ENCODE measurements around the gene PTPRG. TPM values are rescaled to one million over a fixed set of nuclear protein-coding genes. Genes with fewer than 3 reads are reported as not detected.
A peak's percentile ranks its signal among the peaks of the same experiment; 100 is the strongest.

The PTPRG gene
- total RNA-seq, 4 donors from 2014 or later, result 33.5 to 56.6 (median 46.9) TPM

DNA sequence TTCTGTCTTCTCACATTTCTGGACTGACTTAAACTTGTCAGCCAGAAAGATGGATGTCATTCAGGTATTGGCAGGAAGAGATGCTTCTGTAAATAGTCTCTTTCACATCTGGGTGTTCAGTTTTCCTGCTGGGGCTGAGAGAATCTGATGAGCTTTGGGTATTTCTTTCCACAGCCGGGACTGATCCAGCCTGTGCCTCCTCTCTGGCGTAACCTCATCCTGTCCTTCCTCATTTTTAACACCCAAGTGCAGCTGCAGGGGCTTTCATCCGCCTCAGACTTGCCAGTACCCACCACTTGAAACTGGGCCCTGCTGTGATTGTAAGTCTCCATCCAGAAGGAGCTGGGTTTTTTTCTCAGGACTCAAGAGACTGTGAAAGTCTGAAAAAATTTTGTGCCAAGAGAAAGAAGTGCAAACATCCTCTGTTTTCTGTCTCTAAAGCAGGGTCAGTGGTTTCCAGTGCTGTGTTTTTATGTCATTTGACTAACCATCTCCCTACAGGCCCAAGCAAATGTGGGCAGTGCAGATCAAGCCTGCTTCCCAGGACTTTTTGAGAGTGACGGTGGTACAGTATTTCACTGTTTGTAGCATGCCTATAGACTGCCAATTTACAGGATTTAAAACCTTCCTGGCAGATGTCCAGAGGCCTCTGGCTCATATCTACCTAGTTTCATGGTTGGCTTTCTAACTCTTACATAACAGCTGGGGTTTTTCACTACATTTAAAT is 342.7 kb downstream of the PTPRG start:
- Histone ChIP-seq H3K27ac (peak overlapping the region in 2 of 4 donors; percentile 22 to 50), H3K4me1 (peaks cover 0 to 13% (median 0%) of the 10 kb centered on the region in 4 donors), H3K4me3 (no peak overlapping the region), H3K27me3 (no peaks in the 10 kb centered on the region), H3K9me3 (no peaks in the 10 kb centered on the region), H3K36me3 (no peaks in the 10 kb centered on the region)
- peak in 1 of 3 donors; percentile 51 for DNase-seq
- TF ChIP-seq POLR2A (IDR thresholded peaks at IDR 0.05), result no peak
- no peak for TF ChIP-seq CTCF (IDR thresholded peaks at IDR 0.05)

DNA sequence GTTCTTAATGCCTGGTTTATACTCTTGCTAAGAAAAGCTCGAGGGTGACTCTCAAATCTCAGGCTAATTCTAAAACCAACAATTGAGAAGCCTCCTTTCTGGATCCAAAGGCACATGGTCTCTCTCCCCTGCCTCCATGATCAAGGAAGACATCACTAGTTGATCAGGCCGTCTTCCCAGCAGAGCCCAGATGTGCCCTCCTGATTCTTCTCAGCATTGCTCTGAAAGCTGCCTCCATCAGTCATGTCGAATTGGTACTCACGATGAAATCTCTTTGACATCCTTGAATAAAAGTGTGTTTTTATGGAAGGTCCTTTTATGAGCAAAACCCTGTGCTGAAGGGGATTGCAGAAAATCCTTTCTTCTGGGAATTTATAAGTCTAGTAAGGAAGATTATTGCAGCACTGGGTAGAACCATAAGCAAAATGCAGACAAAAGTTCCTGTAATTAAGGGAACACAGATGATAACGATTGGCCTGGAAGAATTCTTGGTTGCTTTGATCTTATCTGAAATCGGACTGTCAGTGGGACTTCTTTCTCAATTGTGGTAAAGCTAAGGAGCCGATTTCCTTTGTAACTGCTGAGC is 345.9 kb downstream of the PTPRG start:
- H3K27me3 ChIP-seq, result no peaks in the 10 kb centered on the region
- H3K36me3 ChIP-seq, result no peaks in the 10 kb centered on the region
- H3K27ac ChIP-seq, result no peak overlapping the region
- H3K9me3 ChIP-seq, result no peaks in the 10 kb centered on the region
- TF ChIP-seq CTCF (IDR thresholded peaks at IDR 0.05) (no peak), POLR2A (IDR thresholded peaks at IDR 0.05) (no peak)
- no peak for DNase-seq
- peaks cover 0 to 13% (median 0%) of the 10 kb centered on the region in 4 donors for H3K4me1 ChIP-seq
- no peak overlapping the region for H3K4me3 ChIP-seq

- TF ChIP-seq POLR2A (IDR thresholded peaks at IDR 0.05), result no peak
- no peak for TF ChIP-seq CTCF (IDR thresholded peaks at IDR 0.05)
- H3K27ac ChIP-seq, result no peak overlapping the region
- H3K4me3 ChIP-seq, result no peak overlapping the region
- H3K27me3 ChIP-seq, result no peaks in the 10 kb centered on the region
- peaks cover 0 to 13% (median 0%) of the 10 kb centered on the region in 4 donors for H3K4me1 ChIP-seq
- H3K9me3 ChIP-seq, result no peaks in the 10 kb centered on the region
- H3K36me3 ChIP-seq, result no peaks in the 10 kb centered on the region
- no peak for DNase-seq
Measured at GRCh38 chr3:61908382-61908781, 347.0 kb downstream of the PTPRG start.

- Histone ChIP-seq H3K27me3 (no peaks in the 10 kb centered on the region), H3K27ac (no peak overlapping the region), H3K9me3 (no peaks in the 10 kb centered on the region), H3K4me3 (no peak overlapping the region), H3K4me1 (no peaks in the 10 kb centered on the region), H3K36me3 (no peaks in the 10 kb centered on the region)
- TF ChIP-seq CTCF (IDR thresholded peaks at IDR 0.05) (no peak), POLR2A (IDR thresholded peaks at IDR 0.05) (no peak)
- DNase-seq, result no peak
Measured at GRCh38 chr3:61910732-61911131, 349.4 kb downstream of the PTPRG start.

DNA sequence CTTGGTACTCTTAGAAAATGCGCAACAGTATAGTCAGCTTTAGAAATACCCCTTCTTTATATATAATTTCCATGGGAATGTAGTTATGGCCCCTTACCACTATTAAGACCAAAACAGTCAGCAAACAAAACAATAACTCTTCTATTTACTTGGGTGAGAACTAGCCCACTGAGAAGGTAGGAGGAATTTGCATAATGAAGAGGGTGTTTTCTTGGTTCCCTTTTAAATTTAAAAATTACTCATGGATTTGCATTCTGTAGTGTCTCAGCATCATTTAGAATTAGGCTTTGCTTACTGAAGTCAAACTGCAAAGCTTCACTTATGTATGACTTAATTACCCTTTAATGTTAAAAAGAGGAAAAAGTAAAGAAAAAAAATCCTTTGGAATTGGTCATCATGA is 350.8 kb downstream of the PTPRG start:
- Histone ChIP-seq H3K27me3 (no peaks in the 10 kb centered on the region), H3K27ac (no peak overlapping the region), H3K4me3 (no peak overlapping the region), H3K4me1 (no peaks in the 10 kb centered on the region), H3K36me3 (no peaks in the 10 kb centered on the region), H3K9me3 (no peaks in the 10 kb centered on the region)
- no peak for DNase-seq
- TF ChIP-seq POLR2A (IDR thresholded peaks at IDR 0.05) (no peak), CTCF (IDR thresholded peaks at IDR 0.05) (no peak)
